HuH-7 (cell line): ENCODE data around the gene CNP.
"Not testable (repeated sequence)": the region's sequence is repeated elsewhere in the genome, so short reads cannot be mapped to it uniquely, and the experiment has no call there.

Experiments
- DNase-seq: peaks from one replicate; pipeline ENCODE4 v3.0.0; 2011; ENCODE audit warnings: low spot score

Gene CNP

DNA sequence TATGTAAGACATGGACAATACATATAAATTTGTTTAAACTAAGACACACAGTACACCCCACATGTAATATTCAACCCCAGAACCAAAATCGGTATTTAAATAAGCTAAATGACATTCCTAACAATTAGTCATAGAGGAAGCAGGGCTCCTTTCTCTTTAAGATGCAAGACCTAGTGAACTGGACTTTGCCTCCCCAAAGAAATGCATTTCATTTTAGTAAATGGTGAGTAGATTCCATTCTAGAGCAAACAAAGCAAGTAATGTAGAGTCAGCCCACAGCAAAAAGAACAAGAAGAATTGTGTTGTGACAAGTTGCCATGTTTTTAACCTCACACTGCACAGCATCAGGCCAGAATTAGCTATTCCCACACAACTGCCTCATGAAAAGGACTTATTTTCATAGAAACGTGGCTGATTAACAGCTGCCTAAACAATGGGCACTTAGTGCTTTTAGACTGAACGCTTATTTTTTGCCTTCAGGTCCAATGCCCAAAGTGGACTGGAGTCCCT lies 36.3 kb downstream of the CNP start:
- DNase-seq, result no peak

DNA sequence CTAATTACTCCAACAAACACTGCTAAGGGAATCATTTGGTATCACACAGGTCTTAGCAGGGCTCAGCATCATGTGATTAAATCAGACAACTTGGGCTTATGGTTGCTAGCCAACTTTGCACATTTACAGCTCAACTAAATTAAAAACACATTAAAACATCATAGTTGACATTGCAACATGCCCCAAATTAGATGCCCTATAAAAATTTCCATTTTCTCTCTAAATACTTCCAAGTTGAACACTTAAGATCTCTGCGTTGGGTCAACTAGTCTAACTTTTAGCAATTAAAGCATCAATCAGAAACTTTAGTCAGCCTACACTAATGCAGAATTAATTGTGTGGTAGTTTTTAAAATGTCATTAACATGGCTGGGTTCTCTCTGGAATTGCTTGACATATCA lies 38.6 kb downstream of the CNP start:
- DNase-seq, result no peak

DNA sequence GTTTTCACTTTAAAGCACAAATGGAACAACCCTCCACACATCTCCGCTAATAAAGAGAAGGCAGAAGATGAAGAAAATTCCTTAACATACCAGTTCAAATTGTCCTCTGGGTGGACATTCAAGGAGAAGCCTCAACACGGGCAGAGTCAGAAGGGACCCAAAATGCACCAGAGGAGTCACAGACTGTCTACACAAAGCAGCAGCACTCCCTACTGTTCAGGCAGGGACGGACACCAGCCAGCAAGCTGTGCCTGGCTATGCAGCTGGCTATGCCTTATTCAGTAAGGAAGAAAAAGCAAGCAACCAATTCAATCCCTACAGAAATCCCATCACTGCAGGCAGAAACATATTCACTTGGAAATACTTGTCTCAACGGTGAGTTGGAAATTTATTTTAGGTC lies 42.6 kb downstream of the CNP start:
- DNase-seq, result no peak

DNA sequence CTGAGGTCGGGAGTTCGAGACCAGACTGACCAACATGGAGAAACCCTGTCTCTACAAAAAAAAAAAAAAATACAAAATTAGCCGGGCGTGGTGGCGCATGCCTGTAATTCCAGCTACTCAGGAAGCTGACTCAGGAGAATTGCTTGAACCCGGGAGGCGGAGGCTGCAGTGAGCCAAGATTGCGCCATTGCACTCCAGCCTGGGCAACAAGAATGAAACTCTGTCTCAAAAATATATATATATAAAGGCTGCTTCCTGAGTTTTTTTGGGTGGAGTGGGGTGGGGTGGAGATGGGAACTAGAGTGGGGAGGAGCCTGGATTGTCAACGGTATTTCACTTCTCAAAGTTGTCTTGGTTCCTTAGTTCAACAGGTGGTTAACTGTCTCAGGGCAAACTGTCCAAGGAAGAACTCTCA lies 43.7 kb downstream of the CNP start:
- not testable (repeated sequence) for DNase-seq

DNA sequence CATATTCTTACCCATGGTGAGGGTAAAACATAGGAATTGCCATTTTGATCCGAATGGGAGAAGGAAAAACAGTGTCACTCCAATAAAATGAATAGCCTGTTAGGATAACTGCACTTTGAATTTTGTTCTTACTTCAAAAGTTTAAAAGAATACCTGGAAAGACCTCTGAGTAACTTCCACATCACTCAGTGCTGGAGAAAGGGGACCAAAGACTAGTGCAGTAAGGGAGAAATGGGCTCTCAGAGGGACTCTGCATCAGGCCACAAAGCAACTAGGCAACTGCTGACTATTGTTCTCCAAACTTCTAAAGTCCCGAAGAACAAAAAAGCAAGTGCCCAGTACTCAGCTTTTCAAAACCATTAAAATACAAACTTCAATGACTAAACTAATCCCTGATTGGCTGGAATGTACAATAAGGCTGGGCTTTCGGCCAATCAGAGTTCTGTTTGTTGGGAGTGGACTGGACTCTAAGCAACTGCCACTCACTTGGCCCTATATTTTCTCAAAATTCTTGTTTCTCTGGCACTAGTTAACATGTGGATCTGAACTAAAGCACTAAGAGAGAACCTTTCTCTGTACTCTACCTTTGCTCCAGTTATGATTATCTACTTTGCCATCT lies 44.4 kb downstream of the CNP start:
- DNase-seq, result no peak

DNA sequence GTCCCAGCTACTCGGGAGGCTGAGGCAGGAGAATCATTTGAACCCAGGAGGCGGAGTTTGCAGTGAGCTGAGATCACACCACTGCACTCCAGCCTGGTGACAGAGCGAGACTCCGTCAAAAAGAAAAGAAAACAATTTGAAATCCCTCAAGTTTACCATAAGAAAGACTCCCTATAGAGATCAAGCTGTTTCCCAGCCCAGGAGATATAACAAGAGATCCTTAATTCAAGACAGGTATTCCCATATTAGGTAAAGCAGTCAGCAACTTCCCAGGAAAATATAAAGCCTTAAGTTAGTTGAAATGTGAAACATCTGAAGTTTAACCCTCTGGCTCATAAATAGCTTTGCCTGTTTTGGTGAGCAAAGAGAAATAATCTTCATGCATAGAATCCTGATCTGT lies 45.8 kb downstream of the CNP start:
- not testable (repeated sequence) for DNase-seq

DNA sequence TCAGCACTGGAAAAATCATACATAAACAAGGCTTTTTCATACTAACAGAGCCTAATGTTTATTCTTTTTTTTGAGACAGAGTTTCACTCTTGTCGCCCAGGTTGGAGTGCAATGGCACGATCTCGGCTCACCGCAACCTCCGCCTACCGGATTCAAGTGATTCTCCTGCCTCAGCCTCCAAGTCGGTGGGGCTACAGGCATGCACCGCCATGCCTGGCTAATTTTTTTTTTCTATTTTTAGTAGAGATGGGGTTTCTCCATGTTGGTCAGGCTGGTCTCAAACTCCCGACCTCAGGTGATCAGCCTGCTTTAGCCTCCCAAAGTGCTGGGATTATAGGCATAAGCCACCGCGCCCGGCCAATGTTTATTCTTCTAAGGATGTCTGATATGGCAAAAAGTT lies 47.1 kb downstream of the CNP start:
- not testable (repeated sequence) for DNase-seq

DNA sequence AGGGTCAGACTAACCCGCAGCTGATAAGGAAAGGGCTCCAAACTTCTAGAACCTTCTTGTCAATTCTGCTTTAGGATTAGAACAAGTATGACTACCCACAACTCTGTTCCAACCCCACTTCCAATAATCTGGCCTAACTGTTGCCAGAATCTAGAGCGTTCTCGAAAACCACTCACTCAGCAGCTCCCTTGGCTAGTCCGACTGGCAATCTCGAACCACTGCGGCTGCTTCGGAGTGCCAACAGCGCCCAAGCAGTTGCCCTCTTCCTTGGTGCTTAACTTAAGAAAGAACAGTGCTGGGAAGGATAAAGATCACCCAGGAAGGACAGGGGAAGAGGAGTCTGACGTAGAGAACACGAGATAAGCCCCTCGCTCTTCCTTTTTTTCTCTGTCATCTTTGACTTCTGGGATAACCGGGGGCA lies 49.8 kb downstream of the CNP start:
- DNase-seq, result no peak

DNA sequence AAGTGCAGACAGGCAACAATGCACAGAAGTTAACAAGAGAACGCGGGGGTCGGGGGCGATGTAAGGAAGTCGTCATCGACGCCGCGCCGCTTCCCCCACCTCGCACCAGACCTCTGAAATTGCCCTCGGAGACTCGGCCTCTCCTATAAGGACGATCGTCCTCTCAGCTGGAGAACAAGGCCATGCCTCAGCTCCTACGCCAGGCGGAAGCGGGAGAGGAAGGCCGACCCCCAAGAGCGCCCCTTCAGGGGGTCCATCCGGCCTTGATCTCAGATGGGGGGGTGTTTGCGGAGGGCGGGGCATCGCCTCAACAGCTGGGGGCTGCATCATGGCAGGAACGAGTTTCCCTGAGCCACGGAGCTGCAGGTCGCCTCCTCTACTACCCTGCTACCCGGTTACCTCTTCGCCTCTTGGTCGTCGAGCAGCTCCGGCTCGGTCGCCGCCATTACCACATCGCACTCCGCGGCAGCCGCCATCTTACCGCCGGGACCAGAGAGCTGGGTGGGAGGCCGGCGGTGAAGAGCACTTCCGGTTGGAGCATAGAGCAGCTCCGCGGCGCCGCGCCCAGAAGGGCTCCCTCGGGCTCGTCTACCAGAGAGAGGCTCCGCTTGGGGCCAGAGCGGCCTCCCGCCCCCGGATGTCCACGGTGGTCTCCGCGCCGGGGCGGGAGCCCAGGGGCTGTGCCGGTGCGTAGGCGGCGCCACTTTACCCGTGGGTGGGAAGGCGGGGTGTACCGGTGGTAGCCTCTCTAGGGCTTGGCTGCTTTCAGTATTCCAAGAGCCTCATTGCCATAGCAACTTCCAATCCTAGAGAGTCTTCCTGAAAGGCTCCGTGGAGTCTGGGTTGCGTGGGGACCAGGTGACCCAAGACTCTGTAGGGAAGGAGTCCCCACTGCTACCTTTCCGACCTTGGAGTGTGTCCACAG lies 50.6 kb downstream of the CNP start, which contains the start of gene DNAJC7:
TSS of gene DNAJC7 (minus strand) at position 499 of the 925 bp plus-strand sequence. CDS start at position 476, 23 bp downstream.
- peak; percentile 95 for DNase-seq

DNA sequence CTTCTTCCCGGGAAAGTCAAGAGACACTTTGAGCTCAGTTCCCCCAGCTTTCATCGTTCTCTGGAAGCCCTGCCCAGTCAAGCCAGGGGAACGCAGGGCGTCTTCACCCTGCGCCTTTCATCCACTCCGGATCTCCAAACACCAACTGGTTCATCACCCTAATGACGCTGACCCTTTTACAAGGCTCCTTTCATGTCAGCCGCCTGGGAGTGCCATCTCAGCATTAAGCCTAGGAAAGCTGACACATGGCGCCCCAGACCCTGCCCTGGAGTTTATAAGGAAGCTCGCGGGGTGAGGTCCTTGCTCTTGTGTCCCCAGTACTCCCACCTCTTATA lies 51.2 kb downstream of the CNP start:
- peak; percentile 60 for DNase-seq

DNA sequence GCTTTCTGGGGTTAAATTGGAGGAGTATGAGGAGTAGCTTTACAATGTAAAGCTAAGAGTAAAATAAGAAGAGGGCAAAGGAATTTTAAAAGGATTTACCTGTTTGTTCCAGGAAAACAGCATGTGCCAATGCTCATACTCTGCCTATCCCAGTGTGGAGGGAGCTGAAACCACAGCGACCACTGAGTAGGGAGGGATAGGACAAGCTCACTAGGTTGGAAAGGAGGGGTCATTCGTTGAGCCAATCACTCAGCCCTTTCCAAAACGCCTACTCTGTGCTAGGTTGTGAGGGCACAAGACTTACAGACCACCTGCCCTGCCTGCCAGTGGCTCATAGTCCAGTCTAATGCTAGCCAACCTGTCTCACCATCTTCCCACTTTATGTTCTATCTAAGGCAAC lies 51.7 kb downstream of the CNP start:
- DNase-seq, result peak; percentile 57

DNA sequence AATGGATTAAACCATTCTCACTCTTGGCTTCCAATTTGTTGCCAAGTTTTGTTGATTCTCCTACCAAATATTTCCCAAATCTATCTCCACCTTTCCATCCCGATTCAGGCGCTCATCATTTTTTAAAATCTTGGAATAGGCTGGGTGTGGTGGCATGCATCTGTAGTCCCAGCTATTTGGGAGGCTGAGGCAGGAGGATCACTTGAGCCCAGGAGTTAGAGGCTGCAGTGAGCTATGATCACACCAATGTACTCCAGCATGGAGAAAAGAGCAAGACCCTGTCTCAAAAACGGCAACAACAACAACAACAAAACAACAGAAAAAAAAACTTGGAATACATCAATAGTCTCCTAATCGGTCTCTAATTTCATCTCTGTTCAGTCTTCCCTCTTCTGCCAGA lies 52.4 kb downstream of the CNP start:
- no peak for DNase-seq

DNA sequence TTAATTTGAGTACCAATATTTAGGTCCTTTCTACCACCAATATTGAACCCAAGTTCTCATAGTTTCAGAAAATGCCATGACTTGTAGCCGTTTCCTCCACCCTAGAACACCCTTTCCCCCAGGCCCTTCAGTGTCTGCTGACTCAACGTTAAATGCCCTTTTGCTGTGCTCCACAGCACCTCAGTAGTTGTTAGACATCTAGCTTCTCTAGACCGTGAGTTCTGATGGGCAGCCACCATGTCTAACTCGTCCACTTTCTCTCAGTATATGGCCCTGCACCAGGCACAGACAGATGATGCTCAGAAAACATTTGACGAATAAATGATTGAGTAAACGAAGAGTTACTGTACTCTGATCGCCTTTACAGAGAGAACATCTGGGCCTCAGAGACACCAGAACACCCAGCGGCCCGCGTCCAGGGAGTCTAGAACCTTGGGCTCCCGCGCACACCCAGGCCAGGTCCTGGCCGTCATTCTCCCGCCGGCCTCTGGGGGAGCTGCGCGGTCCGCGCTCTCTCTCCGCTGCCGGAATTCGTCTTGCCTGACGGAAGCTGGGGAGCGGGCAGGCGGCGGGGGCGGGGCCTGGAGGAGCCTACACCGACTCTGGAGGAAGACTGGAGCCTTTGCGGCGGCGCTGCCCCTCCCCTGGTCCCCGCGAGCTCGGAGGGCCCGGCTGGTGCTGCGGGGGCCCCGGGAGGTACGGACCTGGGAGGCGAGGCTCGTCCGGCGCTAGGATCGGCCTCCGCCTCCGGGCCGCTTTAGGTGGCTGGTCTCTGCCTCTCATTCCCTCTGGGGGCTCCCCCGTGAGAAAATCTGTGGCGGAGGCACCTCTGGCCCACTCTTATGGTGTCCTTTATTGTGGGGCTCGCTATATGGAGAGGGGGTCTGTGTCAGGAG lies 53.2 kb downstream of the CNP start, which contains the start of gene NKIRAS2:
TSS of gene NKIRAS2 (plus strand) at position 582 of the 896 bp plus-strand sequence. CDS start 1,488 bp downstream, outside the sequence.
- peak; percentile 96 for DNase-seq

DNA sequence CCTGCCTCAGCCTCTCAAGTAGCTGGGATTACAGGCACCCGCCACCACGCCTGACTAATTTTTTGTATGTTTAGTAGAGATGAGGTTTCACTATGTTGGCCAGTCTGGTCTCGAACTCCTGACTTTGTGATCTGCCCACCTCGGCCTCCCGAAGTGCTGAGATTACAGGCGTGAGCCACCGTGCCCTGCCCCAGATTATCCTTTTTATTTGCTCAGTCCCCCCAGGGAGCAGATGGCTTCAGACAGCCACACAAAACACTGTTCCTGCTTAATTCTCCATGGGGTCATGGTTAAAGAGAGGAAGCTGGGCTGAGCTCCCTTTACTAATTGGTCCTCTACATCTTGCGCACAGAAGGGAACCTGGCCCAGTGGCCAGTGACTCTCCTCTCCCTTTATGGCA lies 54.2 kb downstream of the CNP start:
- not testable (repeated sequence) for DNase-seq

DNA sequence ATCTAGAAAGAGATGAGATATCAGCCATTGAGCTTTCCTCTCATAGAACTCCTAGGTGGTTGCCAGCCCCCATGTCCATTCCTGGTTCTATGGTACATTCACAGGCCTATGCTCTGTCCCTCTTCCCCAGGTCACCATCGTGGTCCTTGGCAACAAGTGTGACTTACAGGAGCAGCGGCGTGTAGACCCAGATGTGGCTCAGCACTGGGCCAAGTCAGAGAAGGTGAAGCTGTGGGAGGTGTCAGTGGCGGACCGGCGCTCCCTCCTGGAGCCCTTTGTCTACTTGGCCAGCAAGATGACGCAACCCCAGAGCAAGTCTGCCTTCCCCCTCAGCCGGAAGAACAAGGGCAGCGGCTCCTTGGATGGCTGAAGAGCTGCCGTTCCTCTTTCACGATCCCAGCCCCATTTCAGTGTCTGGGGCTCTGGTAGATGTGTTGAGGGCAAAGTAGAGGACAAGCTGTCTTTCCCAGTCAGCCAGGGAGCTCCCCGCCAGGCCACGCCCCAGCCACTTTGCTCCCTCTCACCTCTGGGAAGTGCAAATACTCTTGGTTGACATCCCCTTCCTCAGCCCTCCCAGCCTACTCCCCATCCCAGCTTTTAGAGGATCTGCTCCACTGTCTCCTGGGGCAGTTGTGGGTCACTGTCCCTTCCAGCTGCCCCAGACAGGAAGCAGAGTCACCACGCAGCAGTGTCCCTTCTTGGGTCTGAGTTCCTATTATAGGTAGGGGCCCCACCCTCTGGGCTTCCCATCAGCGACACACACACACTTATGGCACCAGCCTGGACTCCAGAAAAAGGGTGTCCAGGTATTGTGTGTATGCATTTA lies 57.1 kb downstream of the CNP start:
- no peak for DNase-seq

DNA sequence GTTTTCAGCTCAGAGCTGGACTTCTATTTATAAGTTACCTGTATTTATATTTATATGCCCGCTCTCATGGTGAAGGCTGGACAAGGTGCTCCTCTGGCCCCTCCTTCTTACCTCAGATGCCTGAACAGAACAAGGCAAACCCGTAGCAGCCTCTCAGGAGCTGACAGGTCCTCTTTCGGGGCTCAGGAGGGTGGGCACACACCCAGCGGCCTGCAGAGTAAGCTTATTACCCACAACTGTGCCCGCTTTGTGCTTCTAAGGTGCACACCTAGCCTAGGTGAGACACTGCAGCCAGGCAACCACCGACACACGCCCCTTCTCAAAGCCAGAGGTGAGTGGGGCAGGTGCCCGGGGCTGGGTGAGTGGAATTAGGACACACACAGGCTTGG lies 58.6 kb downstream of the CNP start:
- DNase-seq, result no peak

DNA sequence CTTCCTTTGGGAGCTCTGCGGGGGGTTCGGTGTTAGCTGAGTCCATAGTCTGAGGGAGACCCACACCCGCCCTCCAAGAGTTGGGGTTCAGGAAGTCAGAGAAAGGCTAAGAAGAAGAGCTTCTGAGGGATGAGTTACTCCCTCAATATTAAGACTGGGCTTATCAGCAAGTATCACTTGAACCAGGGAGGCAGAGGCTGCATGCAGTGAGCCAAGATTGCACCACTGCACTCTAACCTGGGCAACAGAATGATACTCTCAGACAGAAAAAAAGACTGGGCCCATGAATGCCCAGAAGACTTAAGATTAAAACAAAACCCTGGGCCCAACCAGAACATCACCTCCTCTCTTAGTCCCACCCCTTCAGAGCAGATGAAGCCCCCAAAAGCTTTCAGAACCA lies 59.3 kb downstream of the CNP start:
- no peak for DNase-seq

DNA sequence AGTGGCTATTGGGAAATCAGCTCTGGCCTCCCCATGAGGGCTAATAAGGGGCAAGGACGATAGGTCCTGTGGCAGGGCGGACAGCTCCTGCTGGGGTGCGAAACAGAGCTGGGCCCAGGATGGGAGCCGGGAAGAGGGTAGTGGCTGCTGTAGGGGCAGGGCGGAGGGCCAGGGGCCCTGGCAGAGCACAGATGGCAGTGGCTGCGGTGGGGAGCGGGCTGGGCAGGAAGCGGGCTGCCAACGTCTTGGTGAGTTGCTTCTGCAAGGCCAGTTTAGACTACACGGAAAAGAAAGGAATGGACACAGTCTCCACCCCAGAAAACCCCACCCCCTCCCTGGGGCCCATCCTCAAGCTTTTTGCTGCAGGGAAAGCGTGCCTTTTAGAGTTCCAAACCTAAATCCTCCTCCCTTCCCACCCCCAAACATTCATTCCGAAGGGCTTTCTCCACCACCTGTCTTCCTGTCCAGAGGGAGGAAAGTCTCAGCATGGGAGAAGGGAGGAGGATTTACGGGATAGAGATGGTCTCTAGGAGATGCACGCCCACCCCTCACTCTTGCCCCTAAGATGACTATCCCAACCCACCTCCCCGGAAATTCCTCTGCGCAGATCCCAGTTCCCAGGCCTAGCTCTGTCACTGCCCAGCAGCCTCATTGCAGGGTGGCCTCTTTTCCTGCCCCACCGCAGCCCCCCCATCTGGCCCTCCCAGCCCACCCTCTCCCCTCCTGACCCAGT lies 60.4 kb downstream of the CNP start:
- no peak for DNase-seq
